ENCODE results near the gene CAPN7.

DNA sequence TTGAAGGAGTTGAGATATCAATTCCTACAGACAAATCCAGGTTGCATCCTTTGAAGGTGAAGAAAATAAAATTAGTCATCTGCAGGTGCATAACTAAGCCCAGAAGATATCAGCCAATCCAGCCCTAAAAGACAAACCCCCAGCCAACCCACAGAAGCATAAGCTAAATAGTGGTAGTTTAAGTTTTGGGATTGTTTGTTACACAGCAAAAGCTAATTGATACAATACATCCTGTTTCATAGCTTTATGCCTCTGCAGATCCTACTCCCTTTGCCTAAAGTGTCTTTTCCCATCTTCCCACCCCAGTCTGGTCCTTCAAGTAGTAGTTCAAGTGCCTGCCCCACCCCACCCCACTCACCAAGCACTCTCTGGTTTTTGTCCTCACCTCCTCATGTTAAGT is 48.6 kb upstream of the CAPN7 start:
- no peak for TF ChIP-seq EZH2 (IDR thresholded peaks at IDR 0.05; ENCODE audit: borderline replicate concordance, insufficient read depth, low read depth, low read length, poor library complexity, severe bottlenecking)
- TF ChIP-seq, protein P1, sequence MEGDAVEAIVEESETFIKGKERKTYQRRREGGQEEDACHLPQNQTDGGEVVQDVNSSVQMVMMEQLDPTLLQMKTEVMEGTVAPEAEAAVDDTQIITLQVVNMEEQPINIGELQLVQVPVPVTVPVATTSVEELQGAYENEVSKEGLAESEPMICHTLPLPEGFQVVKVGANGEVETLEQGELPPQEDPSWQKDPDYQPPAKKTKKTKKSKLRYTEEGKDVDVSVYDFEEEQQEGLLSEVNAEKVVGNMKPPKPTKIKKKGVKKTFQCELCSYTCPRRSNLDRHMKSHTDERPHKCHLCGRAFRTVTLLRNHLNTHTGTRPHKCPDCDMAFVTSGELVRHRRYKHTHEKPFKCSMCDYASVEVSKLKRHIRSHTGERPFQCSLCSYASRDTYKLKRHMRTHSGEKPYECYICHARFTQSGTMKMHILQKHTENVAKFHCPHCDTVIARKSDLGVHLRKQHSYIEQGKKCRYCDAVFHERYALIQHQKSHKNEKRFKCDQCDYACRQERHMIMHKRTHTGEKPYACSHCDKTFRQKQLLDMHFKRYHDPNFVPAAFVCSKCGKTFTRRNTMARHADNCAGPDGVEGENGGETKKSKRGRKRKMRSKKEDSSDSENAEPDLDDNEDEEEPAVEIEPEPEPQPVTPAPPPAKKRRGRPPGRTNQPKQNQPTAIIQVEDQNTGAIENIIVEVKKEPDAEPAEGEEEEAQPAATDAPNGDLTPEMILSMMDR (IDR thresholded peaks at IDR 0.05) = no peak
